T-helper 1 cell treated with Interleukin-12 subunit alpha and Interleukin-12 subunit beta and Interleukin-4 antibody, amounts not matched to agents 30 μg/mL and 1 μg/mL, for 36 hours (primary cell): ENCODE measurements around the gene C1orf53.
"Not testable (repeated sequence)": the region's sequence is repeated elsewhere in the genome, so short reads cannot be mapped to it uniquely, and the experiment has no call there.

ENCODE experiments used
- H3K27ac Mint-ChIP-seq: one replicate; pipeline ENCODE4 v1.8.0; 2021; ENCODE audit warnings: mild to moderate bottlenecking, mixed read lengths
- H3K27me3 Mint-ChIP-seq: one replicate; pipeline ENCODE4 v1.8.0; 2021; ENCODE audit warnings: low read depth, mixed read lengths
- H3K36me3 Mint-ChIP-seq: one replicate; pipeline ENCODE4 v1.8.0; 2021; ENCODE audit warnings: low read depth, mixed read lengths
- H3K4me1 Mint-ChIP-seq: one replicate; pipeline ENCODE4 v1.8.0; 2021; ENCODE audit warnings: low read depth, mixed read lengths
- H3K4me3 Mint-ChIP-seq: one replicate; pipeline ENCODE4 v1.8.0; 2021; ENCODE audit warnings: mild to moderate bottlenecking, moderate library complexity, mixed read lengths
- H3K9me3 Mint-ChIP-seq: one replicate; pipeline ENCODE4 v1.8.0; 2021; ENCODE audit warnings: mixed read lengths

C1orf53 gene

DNA sequence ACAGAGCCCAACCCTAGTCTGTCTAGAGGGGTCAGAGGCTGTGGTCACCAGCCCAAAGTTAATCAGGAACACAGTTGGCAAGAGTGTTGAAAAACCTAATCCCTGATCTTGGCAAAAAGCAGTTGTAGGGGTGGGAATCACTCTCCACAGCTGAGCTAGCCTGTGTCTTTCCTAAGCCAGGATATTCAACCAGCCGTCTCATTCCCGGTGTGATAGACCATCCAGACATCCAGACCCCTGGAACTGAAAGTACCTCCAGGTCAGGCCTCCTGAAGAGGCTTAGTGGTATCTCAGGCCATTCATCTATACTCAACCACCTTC lies 19.6 kb downstream of the C1orf53 start:
- Mint-ChIP-seq H3K27ac (no peak overlapping the region), H3K9me3 (no peaks in the 10 kb centered on the region), H3K4me3 (no peak overlapping the region), H3K4me1 (peaks cover 38% of the 10 kb centered on the region), H3K27me3 (peaks cover 92% of the 10 kb centered on the region), H3K36me3 (peaks cover 13% of the 10 kb centered on the region)

DNA sequence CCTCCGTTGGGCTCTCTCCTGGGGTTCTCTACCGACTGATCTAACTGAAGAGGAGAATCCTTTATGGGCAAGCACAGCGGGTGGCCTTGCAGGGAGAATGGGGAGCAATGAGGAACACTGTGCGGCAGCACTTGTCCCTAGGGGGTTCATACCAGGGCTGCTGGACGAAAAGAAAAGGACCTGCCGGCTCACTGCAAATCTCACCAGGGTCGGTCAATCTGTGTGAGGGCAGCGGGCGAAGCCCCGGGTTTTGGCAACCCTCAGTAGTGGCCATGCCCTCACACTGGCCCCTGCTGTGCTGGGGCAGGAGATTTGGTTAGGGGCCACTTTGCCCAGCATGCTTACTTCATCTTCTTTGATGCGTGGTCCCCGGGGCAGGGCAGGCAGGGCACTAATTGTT lies 20.6 kb downstream of the C1orf53 start:
- Mint-ChIP-seq H3K27me3 (peaks cover 92% of the 10 kb centered on the region), H3K4me1 (peaks cover 29% of the 10 kb centered on the region), H3K36me3 (peaks cover 9% of the 10 kb centered on the region), H3K9me3 (no peaks in the 10 kb centered on the region), H3K4me3 (no peak overlapping the region), H3K27ac (no peak overlapping the region)

DNA sequence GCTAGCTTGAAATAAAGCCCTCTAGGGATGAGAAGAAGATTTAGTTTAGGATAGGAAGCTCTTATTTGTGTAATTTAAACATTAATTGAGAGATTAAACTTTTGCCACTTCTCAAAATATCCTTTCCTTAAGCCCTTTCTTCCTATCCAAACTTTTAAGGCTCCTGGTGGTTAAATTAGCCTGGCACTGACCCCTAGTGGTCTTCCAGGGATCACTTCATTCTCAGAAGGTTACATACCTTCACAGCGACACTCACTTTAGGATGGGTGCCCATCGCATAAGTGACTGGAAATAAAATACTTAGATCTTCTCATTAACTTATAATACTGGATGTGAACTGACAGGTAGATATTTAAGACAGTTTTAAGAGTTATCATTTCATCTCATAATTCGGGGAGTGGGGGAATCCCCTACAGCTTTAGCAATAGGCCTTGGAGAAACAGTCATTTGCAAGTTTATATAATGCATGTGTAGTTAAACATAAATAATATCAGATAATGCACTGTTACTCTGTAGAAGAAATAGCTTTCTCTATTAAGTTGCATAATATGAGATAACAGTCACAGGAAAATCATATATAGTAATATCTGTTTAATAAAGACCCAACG lies 22.2 kb downstream of the C1orf53 start:
- Mint-ChIP-seq H3K9me3 (no peaks in the 10 kb centered on the region), H3K36me3 (peaks cover 6% of the 10 kb centered on the region), H3K4me3 (no peak overlapping the region), H3K27ac (no peak overlapping the region), H3K27me3 (peaks cover 89% of the 10 kb centered on the region), H3K4me1 (peaks cover 20% of the 10 kb centered on the region)

DNA sequence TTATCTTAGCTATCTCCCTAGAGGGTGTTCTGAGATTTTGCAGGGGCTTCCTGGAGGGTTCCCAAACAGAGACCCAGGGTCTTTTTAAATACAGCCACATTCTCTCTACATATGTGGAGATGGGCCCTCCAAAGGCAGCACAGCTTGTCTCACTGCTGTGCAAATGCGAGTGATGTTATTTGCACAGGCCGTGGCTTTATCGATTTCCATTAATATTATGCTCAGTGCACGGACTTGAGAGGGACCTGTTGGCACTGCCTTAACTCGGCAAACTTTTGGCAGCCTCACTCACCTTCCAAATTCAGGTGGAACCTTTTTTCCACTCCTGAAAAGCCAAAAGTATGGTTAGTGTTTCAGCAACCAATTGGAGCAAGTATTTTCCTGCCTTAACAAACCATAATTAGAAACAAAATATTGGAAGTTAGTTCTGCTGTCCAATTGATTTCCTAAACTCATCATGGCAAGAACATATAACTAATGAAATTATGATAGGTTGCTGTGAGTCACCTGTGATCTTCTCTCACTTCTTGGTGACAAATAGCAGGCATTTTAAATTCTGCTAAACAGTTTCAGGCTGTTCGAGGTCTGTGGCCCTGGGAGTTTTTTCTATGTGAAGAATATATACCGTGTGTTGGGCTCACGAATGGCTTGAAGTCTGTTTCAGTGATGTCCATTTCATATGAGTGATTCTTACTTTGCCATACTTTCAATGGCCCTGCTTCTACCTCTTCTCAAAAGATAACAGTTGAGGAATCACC lies 25.7 kb downstream of the C1orf53 start:
- Mint-ChIP-seq H3K27ac (no peak overlapping the region), H3K36me3 (no peaks in the 10 kb centered on the region), H3K4me1 (peaks cover 8% of the 10 kb centered on the region), H3K27me3 (peaks cover 79% of the 10 kb centered on the region), H3K4me3 (peak overlapping the region; percentile 7), H3K9me3 (no peaks in the 10 kb centered on the region)

GRCh38 chr1:197928849-197929336 lies 26.5 kb downstream of the C1orf53 start:
- H3K36me3 Mint-ChIP-seq = no peaks in the 10 kb centered on the region
- H3K27me3 Mint-ChIP-seq = peaks cover 80% of the 10 kb centered on the region
- peaks cover 8% of the 10 kb centered on the region for H3K4me1 Mint-ChIP-seq
- H3K4me3 Mint-ChIP-seq = peak overlapping the region; percentile 57
- no peaks in the 10 kb centered on the region for H3K9me3 Mint-ChIP-seq
- H3K27ac Mint-ChIP-seq = no peak overlapping the region

DNA sequence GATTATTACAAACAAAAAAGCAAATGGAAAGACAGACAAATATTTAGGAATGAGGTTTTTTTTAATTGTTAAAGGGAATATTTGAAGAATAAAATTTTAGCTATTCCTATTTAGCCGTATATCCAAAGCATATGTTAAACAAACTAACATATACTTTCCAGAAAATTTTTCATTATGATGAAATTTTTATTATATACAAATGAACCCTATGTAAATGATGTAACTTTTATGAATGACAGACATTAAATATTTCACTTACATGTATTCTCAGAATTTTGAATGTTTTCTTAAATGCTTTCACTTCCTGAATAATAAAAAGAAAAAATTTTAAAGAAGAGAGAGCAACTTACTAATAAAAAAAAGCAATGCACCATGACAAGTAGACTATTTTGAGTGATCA lies 30.6 kb downstream of the C1orf53 start:
- peaks cover 6% of the 10 kb centered on the region for H3K4me1 Mint-ChIP-seq
- H3K9me3 Mint-ChIP-seq = no peaks in the 10 kb centered on the region
- peaks cover 57% of the 10 kb centered on the region for H3K27me3 Mint-ChIP-seq
- no peak overlapping the region for H3K4me3 Mint-ChIP-seq
- H3K27ac Mint-ChIP-seq = no peak overlapping the region
- H3K36me3 Mint-ChIP-seq = no peaks in the 10 kb centered on the region

- Mint-ChIP-seq H3K27ac (no peak overlapping the region), H3K36me3 (no peaks in the 10 kb centered on the region), H3K4me3 (no peak overlapping the region), H3K4me1 (peaks cover 4% of the 10 kb centered on the region), H3K9me3 (no peaks in the 10 kb centered on the region), H3K27me3 (peaks cover 58% of the 10 kb centered on the region)
Observed at GRCh38 chr1:197933647-197934046, 31.2 kb downstream of the C1orf53 start.

GRCh38 chr1:197937381-197937780 lies 35.0 kb downstream of the C1orf53 start:
- H3K4me3 Mint-ChIP-seq = no peak overlapping the region
- H3K27me3 Mint-ChIP-seq = peaks cover 27% of the 10 kb centered on the region
- no peaks in the 10 kb centered on the region for H3K36me3 Mint-ChIP-seq
- no peaks in the 10 kb centered on the region for H3K9me3 Mint-ChIP-seq
- H3K27ac Mint-ChIP-seq = no peak overlapping the region
- H3K4me1 Mint-ChIP-seq = no peaks in the 10 kb centered on the region

- Mint-ChIP-seq H3K36me3 (no peaks in the 10 kb centered on the region), H3K4me1 (no peaks in the 10 kb centered on the region), H3K9me3 (no peaks in the 10 kb centered on the region), H3K4me3 (no peak overlapping the region), H3K27me3 (peaks cover 26% of the 10 kb centered on the region), H3K27ac (no peak overlapping the region)
Observed at GRCh38 chr1:197937892-197938291, 35.5 kb downstream of the C1orf53 start.

DNA sequence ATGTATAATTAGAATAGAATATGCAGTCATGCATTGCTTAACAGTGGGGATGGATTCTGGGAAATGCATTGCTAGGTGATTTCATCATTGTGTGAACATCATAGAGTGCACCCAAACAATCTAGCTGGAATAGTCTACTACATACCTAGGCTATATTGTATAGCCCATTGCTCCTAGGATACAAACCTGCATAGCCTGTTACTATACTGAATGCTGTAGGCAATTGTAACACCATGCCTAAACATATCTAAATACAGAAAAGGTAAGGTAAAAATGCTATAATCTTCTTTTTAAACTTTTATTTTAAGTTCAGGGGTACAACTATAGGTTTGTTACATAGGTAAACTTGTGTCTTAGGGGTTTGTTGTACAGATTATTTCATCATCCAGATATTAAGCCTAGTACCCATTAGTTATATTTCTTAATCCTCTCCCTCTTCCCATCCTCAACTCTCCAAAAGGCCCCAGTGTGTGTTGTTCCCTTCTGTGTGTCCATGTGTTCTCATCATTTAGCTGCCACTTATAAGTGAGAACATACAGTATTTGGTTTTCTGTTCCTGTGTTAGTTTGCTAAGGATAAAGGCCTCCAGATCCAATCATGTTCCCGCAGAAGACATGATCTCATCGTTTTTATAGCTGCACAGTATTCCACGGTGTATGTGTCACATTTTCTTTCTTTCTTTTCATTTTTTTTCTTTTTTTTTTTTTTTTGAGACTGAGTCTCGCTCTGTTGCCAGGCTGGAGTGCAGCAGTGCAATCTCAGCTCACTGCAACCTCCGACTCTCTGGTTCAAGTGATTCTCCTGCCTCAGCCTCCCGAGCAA lies 36.9 kb downstream of the C1orf53 start:
- H3K4me3 Mint-ChIP-seq, H3K9me3 Mint-ChIP-seq, H3K27ac Mint-ChIP-seq, H3K36me3 Mint-ChIP-seq, H3K4me1 Mint-ChIP-seq: not testable (repeated sequence)
- H3K27me3 Mint-ChIP-seq = peaks cover 16% of the 10 kb centered on the region

DNA sequence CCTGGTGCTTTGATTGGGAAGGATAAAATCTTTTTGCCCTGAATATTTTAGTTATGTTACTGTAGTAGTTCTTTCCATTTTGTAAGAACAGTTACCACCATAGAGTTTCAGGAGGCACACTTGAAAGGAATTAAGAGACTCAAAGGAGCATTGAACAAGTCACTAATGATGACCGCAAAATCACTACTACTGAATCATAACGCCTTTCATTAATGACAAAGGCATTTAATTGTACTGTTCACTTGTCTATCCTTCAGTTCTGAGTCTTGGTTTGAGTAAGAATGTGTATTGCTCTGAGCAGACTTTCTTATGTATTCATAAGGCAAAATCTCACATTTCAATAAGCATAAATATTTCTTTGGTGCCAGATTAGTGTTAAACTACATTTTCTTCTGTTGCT lies 39.6 kb downstream of the C1orf53 start:
- H3K27me3 Mint-ChIP-seq = peaks cover 9% of the 10 kb centered on the region
- no peak overlapping the region for H3K27ac Mint-ChIP-seq
- no peaks in the 10 kb centered on the region for H3K9me3 Mint-ChIP-seq
- no peak overlapping the region for H3K4me3 Mint-ChIP-seq
- H3K36me3 Mint-ChIP-seq = no peaks in the 10 kb centered on the region
- H3K4me1 Mint-ChIP-seq = no peaks in the 10 kb centered on the region

- Mint-ChIP-seq H3K4me1 (peaks cover 8% of the 10 kb centered on the region), H3K27me3 (no peaks in the 10 kb centered on the region), H3K27ac (no peak overlapping the region), H3K9me3 (no peaks in the 10 kb centered on the region), H3K4me3 (no peak overlapping the region), H3K36me3 (no peaks in the 10 kb centered on the region)
Observed at GRCh38 chr1:197944485-197944884, 42.1 kb downstream of the C1orf53 start.

DNA sequence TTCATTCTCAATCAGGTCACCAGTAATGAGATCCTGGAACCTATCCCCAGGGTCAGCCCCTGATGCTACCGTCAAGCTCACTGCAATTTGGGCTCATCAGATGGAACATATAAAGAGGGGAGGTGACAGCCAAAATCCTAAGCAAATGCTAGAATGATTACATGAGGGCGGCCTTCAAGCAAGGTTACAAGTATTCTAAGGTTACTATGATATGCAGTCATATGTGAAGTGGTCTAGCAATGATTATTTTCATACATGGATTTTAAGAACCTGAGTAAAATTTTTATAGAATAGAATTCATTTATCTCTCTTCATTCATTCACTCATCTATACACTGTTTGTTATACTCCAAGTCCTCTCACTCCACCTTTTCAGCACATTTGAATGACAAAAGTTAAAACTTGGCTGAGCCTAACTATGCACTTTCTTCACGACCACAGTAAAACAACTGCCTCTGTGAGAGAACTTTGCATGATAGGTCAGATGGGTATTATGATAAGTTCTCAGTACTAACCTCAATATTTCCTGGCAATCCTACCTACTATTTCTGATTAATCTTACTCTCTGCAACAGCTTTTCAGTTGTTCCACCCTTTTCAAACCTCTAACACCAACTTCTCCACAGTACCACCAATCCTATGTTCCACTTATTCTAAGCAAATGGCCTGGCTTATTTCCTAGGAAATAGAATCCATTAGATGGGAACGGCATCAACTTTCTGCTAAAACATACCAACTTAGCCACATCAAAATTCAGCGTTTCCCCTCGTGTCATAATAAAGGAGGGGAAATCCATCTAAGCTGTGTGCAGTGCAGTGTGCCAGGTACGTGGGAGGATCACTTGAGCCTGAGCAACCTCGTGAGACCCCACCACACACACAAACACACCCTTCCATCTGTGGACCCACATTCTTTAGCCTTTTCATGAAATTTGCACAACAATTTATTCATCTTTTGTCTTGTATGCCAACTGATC lies 46.8 kb downstream of the C1orf53 start:
- H3K4me1 Mint-ChIP-seq = peaks cover 16% of the 10 kb centered on the region
- H3K9me3 Mint-ChIP-seq = peaks cover 6% of the 10 kb centered on the region
- H3K27me3 Mint-ChIP-seq = no peaks in the 10 kb centered on the region
- H3K27ac Mint-ChIP-seq = peak overlapping the region; percentile 56
- H3K36me3 Mint-ChIP-seq = peaks cover 4% of the 10 kb centered on the region
- H3K4me3 Mint-ChIP-seq = peak overlapping the region; percentile 36

DNA sequence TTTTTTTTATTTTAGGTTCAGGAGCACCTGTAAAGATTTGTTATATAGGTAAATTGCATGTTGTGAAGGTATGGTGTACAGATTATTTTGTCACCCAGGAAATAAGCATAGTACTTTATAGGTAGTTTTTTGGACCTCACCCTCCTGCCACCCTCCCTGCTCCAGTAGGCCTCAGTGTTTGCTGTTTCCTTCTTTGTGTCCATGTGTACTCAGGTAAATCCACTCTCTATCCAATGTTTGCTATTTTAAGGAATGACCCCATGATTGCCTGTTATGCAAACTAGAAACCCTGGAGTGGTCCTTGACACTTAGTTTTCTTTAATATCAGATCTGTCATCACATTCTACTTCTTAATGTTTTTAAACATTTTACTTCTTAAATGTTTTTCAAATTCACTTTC lies 48.7 kb downstream of the C1orf53 start:
- Mint-ChIP-seq H3K36me3 (peaks cover 4% of the 10 kb centered on the region), H3K27ac (no peak overlapping the region), H3K4me1 (peaks cover 16% of the 10 kb centered on the region), H3K9me3 (peaks cover 6% of the 10 kb centered on the region), H3K4me3 (no peak overlapping the region), H3K27me3 (no peaks in the 10 kb centered on the region)
